ENCODE measurements around the gene CLIC5. TPM values are rescaled to one million over a fixed set of nuclear protein-coding genes. Genes with fewer than 3 reads are reported as not detected.
A peak's percentile ranks its signal among the peaks of the same experiment; 100 is the strongest.

Gene CLIC5
- total RNA-seq, 1 donor from 2014 or later, result 31.3 TPM

DNA sequence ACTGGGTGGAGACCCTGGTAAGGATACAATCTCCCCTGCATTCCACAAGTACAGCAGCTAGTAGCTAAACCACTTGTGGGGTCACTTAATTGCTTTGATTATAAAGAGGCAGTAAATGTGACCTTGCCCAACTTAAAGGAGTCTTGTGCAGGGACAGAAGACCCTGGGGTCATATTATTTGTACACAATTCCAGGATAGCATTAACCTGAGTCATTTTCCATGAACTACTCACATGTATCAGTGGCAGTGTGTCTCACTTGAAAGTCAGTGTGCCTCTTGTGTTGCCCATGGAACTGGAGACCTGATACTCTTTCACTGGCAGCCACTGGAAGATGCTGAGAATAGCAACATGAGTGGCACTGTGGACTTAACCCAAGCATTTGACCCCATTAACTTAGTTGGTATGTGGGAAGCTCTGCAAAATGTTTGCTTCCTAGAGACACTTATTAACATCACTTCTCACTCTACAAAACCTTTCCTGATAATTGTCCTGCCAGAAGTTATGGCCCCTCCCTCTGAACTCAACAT lies 28.9 kb downstream of the CLIC5 start:
- H3K27me3 Mint-ChIP-seq, result no peaks in the 10 kb centered on the region
- TF ChIP-seq, protein P1, sequence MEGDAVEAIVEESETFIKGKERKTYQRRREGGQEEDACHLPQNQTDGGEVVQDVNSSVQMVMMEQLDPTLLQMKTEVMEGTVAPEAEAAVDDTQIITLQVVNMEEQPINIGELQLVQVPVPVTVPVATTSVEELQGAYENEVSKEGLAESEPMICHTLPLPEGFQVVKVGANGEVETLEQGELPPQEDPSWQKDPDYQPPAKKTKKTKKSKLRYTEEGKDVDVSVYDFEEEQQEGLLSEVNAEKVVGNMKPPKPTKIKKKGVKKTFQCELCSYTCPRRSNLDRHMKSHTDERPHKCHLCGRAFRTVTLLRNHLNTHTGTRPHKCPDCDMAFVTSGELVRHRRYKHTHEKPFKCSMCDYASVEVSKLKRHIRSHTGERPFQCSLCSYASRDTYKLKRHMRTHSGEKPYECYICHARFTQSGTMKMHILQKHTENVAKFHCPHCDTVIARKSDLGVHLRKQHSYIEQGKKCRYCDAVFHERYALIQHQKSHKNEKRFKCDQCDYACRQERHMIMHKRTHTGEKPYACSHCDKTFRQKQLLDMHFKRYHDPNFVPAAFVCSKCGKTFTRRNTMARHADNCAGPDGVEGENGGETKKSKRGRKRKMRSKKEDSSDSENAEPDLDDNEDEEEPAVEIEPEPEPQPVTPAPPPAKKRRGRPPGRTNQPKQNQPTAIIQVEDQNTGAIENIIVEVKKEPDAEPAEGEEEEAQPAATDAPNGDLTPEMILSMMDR (conservative IDR thresholded peaks at IDR 0.05), result no peak
- no peak overlapping the region for H3K4me3 Mint-ChIP-seq
- peaks cover 9% of the 10 kb centered on the region for H3K4me1 Mint-ChIP-seq (ENCODE audit: unreplicated experiment)
- H3K9me3 Mint-ChIP-seq, result peaks cover 6% of the 10 kb centered on the region
- no peak for DNase-seq (ENCODE audit: extremely low spot score, unreplicated experiment)
- H3K36me3 Mint-ChIP-seq, result no peaks in the 10 kb centered on the region
- H3K27ac Mint-ChIP-seq, result no peak overlapping the region

DNA sequence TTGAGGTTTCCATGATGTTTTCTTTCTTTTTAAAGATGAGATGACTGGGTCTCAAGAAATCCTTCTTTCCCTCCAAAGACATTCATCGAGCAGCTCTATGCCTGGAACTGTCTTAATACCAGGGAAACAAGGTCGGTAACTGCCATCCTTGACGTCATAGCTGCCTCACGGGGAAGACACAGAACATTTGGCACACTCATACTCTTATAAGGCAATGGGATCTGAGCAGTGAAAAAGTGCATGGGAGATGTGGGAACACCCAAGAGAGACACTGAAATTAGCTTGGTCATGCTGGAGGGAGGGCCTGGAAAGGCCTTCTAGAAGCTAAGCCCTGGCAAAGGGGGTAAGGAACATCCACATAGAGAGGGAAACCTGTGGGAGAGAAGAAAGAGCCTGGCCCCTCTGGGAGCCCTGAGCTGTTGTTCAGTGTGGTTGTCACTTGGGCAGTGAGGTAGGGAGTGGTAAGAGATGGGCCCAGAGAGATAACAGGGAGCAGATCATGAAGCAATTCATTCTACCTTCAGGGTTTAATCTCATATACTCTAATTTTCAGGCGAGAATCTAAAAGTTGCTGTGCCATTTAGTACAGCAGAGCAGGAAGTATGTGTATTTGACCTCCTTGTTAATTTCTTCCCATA lies 30.8 kb downstream of the CLIC5 start:
- TF ChIP-seq, protein P1 (conservative IDR thresholded peaks at IDR 0.05), result no peak
- Mint-ChIP-seq H3K36me3 (no peaks in the 10 kb centered on the region), H3K4me3 (no peak overlapping the region)

DNA sequence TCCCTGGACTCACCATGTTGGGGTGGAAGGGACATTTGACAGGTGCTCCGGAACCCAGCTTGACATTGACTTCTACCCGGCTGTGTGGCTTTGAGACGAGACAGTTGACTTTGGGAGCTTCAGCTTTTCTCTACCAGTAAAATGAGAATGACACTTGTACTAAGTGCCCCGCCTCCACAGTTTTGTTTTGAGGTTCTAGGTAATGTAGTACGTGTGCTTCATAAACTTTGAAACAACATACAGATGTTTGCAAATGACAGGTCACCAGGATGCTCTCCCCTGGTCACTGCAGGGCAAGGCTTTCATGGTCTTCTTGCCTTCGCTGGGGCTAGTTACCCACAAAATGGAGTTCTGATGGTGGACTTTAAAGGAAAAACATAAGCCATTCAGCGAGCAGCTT lies 31.3 kb downstream of the CLIC5 start:
- Mint-ChIP-seq H3K4me3 (no peak overlapping the region), H3K4me1 (ENCODE audit: unreplicated experiment) (peaks cover 9% of the 10 kb centered on the region), H3K9me3 (peaks cover 6% of the 10 kb centered on the region), H3K27me3 (no peaks in the 10 kb centered on the region), H3K36me3 (no peaks in the 10 kb centered on the region), H3K27ac (no peak overlapping the region)
- TF ChIP-seq, protein P1 (conservative IDR thresholded peaks at IDR 0.05), result no peak
- no peak for DNase-seq (ENCODE audit: extremely low spot score, unreplicated experiment)

More for the DNA sequence above, 30.8 kb downstream of the CLIC5 start:
- DNase-seq (ENCODE audit: extremely low spot score, unreplicated experiment), result no peak
- Mint-ChIP-seq H3K4me1 (ENCODE audit: unreplicated experiment) (peaks cover 9% of the 10 kb centered on the region), H3K9me3 (peaks cover 6% of the 10 kb centered on the region), H3K27ac (no peak overlapping the region), H3K27me3 (no peaks in the 10 kb centered on the region)

DNA sequence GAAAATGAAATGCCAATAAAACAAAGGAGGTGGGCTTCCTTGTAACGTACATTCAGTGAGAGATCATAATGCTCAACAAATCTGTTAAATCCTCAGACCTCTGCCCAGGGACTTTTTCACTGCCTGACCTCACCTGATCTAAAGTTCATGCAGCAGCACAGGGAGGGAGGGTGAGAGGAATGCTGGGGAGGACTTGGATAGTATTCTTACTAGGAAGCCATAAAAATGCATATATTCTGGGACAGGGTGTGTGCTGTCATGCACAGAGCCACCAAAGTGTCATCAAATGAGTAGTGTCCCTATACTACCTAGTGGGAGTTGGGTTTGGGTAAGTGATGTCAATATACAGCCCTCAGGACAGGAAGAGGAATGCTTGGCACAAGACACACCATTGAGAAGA lies 32.6 kb downstream of the CLIC5 start:
- H3K27me3 Mint-ChIP-seq, result no peaks in the 10 kb centered on the region
- no peak overlapping the region for H3K4me3 Mint-ChIP-seq
- H3K9me3 Mint-ChIP-seq, result peaks cover 4% of the 10 kb centered on the region
- H3K4me1 Mint-ChIP-seq (ENCODE audit: unreplicated experiment), result peaks cover 3% of the 10 kb centered on the region
- H3K36me3 Mint-ChIP-seq, result no peaks in the 10 kb centered on the region
- no peak for DNase-seq (ENCODE audit: extremely low spot score, unreplicated experiment)
- peak overlapping the region; percentile 26 for H3K27ac Mint-ChIP-seq
- TF ChIP-seq, protein P1 (conservative IDR thresholded peaks at IDR 0.05), result no peak

DNA sequence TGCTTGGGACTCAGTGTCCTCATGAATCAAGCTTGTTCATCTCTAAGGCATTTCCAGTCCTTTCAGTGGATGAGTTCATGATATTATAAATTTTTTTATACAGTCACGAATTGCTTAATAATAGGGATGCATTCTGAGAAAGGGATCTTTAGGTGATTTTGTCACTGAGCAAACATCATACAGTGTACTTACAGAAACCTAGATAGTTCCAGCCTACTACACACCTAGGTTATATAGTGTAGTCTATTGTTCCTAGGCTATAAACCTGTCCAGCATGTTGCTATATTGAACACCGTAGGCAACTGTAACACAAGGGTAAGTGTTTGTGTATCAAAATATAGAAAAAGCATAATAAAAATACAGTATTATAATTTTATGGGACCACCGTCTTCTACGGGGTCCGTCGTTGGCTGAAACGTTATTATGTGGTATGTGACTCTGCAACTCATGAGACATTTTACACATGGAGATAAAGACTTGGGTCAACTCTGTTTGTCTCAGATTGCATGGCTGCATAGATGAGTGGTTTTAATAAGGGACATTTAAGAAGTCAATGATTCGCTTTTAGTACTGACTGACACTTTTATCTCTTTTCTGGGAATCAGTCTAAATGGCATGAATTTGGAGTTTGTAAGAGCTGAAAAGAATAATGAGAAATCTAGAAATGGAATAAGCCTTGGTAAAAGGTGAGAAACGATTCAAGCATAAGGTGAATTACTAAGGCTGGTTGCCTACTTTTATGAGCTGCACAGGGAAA lies 33.2 kb downstream of the CLIC5 start:
- H3K4me1 Mint-ChIP-seq (ENCODE audit: unreplicated experiment), result no peaks in the 10 kb centered on the region

More for the DNA sequence above, 33.2 kb downstream of the CLIC5 start:
- Mint-ChIP-seq H3K27ac (peak overlapping the region; percentile 26), H3K27me3 (no peaks in the 10 kb centered on the region), H3K36me3 (no peaks in the 10 kb centered on the region), H3K9me3 (no peaks in the 10 kb centered on the region), H3K4me3 (no peak overlapping the region)
- TF ChIP-seq, protein P1 (conservative IDR thresholded peaks at IDR 0.05), result no peak
- no peak for DNase-seq (ENCODE audit: extremely low spot score, unreplicated experiment)

All from type B pancreatic cell (in vitro differentiated cells).